ENCODE measurements around the gene ZRSR2.

Gene ZRSR2

GRCh38 chrX:15869695-15870094 lies 79.4 kb downstream of the ZRSR2 start:
- TF ChIP-seq, protein P1, sequence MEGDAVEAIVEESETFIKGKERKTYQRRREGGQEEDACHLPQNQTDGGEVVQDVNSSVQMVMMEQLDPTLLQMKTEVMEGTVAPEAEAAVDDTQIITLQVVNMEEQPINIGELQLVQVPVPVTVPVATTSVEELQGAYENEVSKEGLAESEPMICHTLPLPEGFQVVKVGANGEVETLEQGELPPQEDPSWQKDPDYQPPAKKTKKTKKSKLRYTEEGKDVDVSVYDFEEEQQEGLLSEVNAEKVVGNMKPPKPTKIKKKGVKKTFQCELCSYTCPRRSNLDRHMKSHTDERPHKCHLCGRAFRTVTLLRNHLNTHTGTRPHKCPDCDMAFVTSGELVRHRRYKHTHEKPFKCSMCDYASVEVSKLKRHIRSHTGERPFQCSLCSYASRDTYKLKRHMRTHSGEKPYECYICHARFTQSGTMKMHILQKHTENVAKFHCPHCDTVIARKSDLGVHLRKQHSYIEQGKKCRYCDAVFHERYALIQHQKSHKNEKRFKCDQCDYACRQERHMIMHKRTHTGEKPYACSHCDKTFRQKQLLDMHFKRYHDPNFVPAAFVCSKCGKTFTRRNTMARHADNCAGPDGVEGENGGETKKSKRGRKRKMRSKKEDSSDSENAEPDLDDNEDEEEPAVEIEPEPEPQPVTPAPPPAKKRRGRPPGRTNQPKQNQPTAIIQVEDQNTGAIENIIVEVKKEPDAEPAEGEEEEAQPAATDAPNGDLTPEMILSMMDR (conservative IDR thresholded peaks at IDR 0.05; ENCODE audit: low read depth) = no peak
- H3K27ac ChIP-seq = no peak overlapping the region
- ChIA-PET CTCF (no interaction called here), POLR2A (ENCODE audit: low non-redundant PET) (no interaction called here)
- DNase-seq (ENCODE audit: low spot score) = no peak

- TF ChIP-seq, protein P1 (conservative IDR thresholded peaks at IDR 0.05; ENCODE audit: low read depth) = no peak
- no peak overlapping the region for H3K27ac ChIP-seq
- ChIA-PET POLR2A (ENCODE audit: low non-redundant PET) (no interaction called here), CTCF (no interaction called here)
- no peak for DNase-seq (ENCODE audit: low spot score)
Observed at GRCh38 chrX:15870310-15870709, 80.0 kb downstream of the ZRSR2 start.

All from RWPE1 (cell line).